HEK293T (cell line): Measurements from ENCODE around the gene DNAAF2.

ENCODE experiments used
- BHLHE40 ChIP-seq: fragments of 450-650 bp; IDR thresholded peaks from 2 replicates; pipeline ENCODE4 v1.6.1; 2016; ENCODE audit warnings: mild to moderate bottlenecking, moderate library complexity, borderline replicate concordance
- ELF4 ChIP-seq: fragments of 450-650 bp; IDR thresholded peaks from 2 replicates; pipeline ENCODE4 v1.6.1; 2017; ENCODE audit warnings: antibody characterized with exemption
- FOXA1 ChIP-seq: fragments of 450-650 bp; IDR thresholded peaks from 2 replicates; pipeline ENCODE4 v1.6.1; 2016; ENCODE audit warnings: mild to moderate bottlenecking
- FOXK2 ChIP-seq: fragments of 450-650 bp; IDR thresholded peaks from 2 replicates; pipeline ENCODE4 v1.6.1; 2016; ENCODE audit warnings: mild to moderate bottlenecking
- FOXM1 ChIP-seq: fragments of 450-650 bp; IDR thresholded peaks from 2 replicates; pipeline ENCODE4 v1.6.1; 2017; ENCODE audit warnings: mild to moderate bottlenecking, borderline replicate concordance
- HDGF ChIP-seq: fragments of 450-650 bp; IDR thresholded peaks from 2 replicates; pipeline ENCODE4 v1.6.1; 2017; ENCODE audit warnings: antibody characterized with exemption, borderline replicate concordance
- L3MBTL2 ChIP-seq: fragments of 450-650 bp; conservative IDR thresholded peaks from 2 replicates; pipeline ENCODE4 v1.6.1; 2016; ENCODE audit warnings: mild to moderate bottlenecking
- LEF1 ChIP-seq: fragments of 450-650 bp; IDR thresholded peaks from 2 replicates; pipeline ENCODE4 v1.6.1; 2017; ENCODE audit warnings: mild to moderate bottlenecking, borderline replicate concordance
- NFRKB ChIP-seq: fragments of 450-650 bp; IDR thresholded peaks from 2 replicates; pipeline ENCODE4 v1.6.1; 2016; ENCODE audit warnings: mild to moderate bottlenecking, moderate library complexity
- SP1 ChIP-seq: fragments of 450-650 bp; IDR thresholded peaks from 2 replicates; pipeline ENCODE4 v1.6.1; 2017
- SUZ12 ChIP-seq: fragments of 450-650 bp; IDR thresholded peaks from 2 replicates; pipeline ENCODE4 v1.6.1; 2016; ENCODE audit warnings: mild to moderate bottlenecking
- TARDBP ChIP-seq: fragments of 450-650 bp; IDR thresholded peaks from 2 replicates; pipeline ENCODE4 v1.6.1; 2016
- ZNF384 ChIP-seq: fragments of 450-650 bp; IDR thresholded peaks from 2 replicates; pipeline ENCODE4 v1.6.1; 2016
- TF ChIP-seq, protein P1 (sequence below): fragments of 450-650 bp; IDR thresholded peaks from 2 replicates; pipeline ENCODE4 v1.6.1; 2016

DNA sequence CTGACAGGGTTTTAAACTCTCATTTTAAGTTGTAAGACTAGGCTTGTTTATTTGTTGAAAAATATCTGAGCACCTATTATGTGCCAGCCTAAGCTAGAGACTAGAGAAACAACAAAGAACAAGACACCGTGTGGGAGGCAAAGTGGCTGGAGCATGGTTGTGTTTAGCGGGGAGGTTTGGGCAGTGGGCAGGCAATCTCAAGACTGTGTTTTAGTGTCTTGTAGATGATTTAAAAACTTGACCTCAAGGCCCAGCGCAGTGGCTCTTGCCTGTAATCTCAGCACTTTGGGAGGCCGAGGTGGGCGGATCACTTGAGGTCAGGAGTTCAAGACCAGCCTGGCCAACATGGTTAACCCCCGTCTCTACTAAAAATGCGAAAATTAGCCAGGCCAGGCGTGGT, 22.4 kb downstream of the DNAAF2 start:
- no peak for TF ChIP-seq BHLHE40
- no peak for TF ChIP-seq FOXA1
- no peak for TF ChIP-seq TARDBP
- TF ChIP-seq SP1, result no peak
- no peak for TF ChIP-seq ZNF384
- TF ChIP-seq FOXM1, result no peak
- no peak for TF ChIP-seq LEF1
- TF ChIP-seq ELF4, result no peak
- TF ChIP-seq L3MBTL2, result no peak
- TF ChIP-seq, protein P1, sequence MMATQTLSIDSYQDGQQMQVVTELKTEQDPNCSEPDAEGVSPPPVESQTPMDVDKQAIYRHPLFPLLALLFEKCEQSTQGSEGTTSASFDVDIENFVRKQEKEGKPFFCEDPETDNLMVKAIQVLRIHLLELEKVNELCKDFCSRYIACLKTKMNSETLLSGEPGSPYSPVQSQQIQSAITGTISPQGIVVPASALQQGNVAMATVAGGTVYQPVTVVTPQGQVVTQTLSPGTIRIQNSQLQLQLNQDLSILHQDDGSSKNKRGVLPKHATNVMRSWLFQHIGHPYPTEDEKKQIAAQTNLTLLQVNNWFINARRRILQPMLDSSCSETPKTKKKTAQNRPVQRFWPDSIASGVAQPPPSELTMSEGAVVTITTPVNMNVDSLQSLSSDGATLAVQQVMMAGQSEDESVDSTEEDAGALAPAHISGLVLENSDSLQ, result no peak
- no peak for TF ChIP-seq NFRKB
- no peak for TF ChIP-seq HDGF
- TF ChIP-seq SUZ12, result no peak
- no peak for TF ChIP-seq FOXK2
